Activated CD4-positive, alpha-beta memory T cell treated with anti-CD3 and anti-CD28 coated beads, Interleukin-2, amount 10 ng/mL, durations not matched to agents 7 days and 5 days (primary cell): ENCODE data around the gene HNRNPDL. TPM values are rescaled to one million over a fixed set of nuclear protein-coding genes. Genes with fewer than 3 reads are reported as not detected.
"Not testable (repeated sequence)": the region's sequence is repeated elsewhere in the genome, so short reads cannot be mapped to it uniquely, and the experiment has no call there.

Experiments
- CTCF ChIA-PET: fragments of 350-600 bp; sonication (Branson Sonifier 250); formaldehyde crosslinking; loops from one replicate; lab custom pipeline; 2021; ENCODE audit warnings: antibody characterized with exemption, inconsistent platforms; lab: Charles Lee
- POLR2A ChIA-PET: fragments of 350-600 bp; sonication (Branson Sonifier 250); formaldehyde crosslinking; loops from one replicate; lab custom pipeline; 2021; ENCODE audit warnings: antibody characterized with exemption; lab: Charles Lee
- DNase-seq: peaks from one replicate; pipeline ENCODE4 v3.0.0-alpha.2; 2020
- H3K27ac Mint-ChIP-seq: one replicate; pipeline ENCODE4 v1.8.0; 2021; ENCODE audit warnings: mild to moderate bottlenecking, mixed read lengths
- H3K27me3 Mint-ChIP-seq: one replicate; pipeline ENCODE4 v1.8.0; 2021; ENCODE audit warnings: mixed read lengths
- H3K36me3 Mint-ChIP-seq: one replicate; pipeline ENCODE4 v1.8.0; 2021; ENCODE audit warnings: low read depth, mixed read lengths
- H3K4me1 Mint-ChIP-seq: one replicate; pipeline ENCODE4 v1.8.0; 2021; ENCODE audit warnings: mixed read lengths
- H3K4me3 Mint-ChIP-seq: one replicate; pipeline ENCODE4 v1.8.0; 2021; ENCODE audit warnings: mild to moderate bottlenecking, mixed read lengths
- H3K9me3 Mint-ChIP-seq: one replicate; pipeline ENCODE4 v1.8.0; 2021; ENCODE audit warnings: mixed read lengths
- total RNA-seq, 2 experiments: library from RNA; stranded (reverse); gene quantifications; one replicate each; pipeline ENCODE4 v1.2.3, GENCODE V29; 2021

Gene HNRNPDL
- total RNA-seq, 2 experiments from 2014 or later, result 291 to 295 TPM

GRCh38 chr4:82415061-82415460, 15.2 kb downstream of the HNRNPDL start:
- H3K4me3 Mint-ChIP-seq, H3K36me3 Mint-ChIP-seq, H3K27ac Mint-ChIP-seq, DNase-seq, H3K9me3 Mint-ChIP-seq, H3K4me1 Mint-ChIP-seq, CTCF ChIA-PET: not testable (repeated sequence)
- peaks cover 24% of the 10 kb centered on the region for H3K27me3 Mint-ChIP-seq
- POLR2A ChIA-PET, result interaction anchor here (1.3 to 2.7 kb wide), 3 partner anchors 9 to 43 kb away, joined by 3 to 15 read pairs (median 7); partner anchors contain the start of gene HNRNPDL

- Mint-ChIP-seq H3K27ac (no peak overlapping the region), H3K9me3 (no peaks in the 10 kb centered on the region), H3K27me3 (peaks cover 6% of the 10 kb centered on the region), H3K4me1 (no peaks in the 10 kb centered on the region), H3K4me3 (no peak overlapping the region), H3K36me3 (no peaks in the 10 kb centered on the region)
- no peak for DNase-seq
- ChIA-PET POLR2A (no interaction called here), CTCF (no interaction called here)
Measured at GRCh38 chr4:82403725-82404124, 26.5 kb downstream of the HNRNPDL start.

DNA sequence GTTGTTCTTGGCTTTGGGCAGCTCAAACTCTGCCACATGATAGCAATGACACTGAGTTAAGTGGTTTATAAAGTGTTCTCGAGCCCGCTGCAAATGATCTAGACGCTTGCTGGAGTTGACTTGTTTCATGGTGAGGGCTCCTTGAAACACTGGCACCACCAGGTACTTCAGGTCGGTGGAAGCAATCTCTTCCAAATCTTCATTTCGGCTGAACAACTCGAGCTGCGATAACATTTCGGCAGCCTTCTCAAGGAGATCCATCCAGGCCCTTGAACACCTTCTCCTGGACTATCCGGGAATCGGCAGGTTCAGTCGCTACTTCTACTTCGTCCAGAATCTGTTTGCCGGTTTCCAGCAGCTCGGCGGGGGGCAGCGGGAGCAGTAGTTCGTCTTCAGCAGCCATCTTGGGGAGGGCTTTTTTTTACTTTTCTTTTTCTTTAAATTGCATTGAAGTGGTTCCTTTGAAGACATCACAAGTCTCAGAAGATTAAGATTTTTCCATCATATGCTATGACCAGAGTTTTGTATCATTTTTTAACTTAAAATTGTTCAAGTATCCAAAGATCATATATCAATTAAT, 28.0 kb downstream of the HNRNPDL start:
- no peak for DNase-seq
- Mint-ChIP-seq H3K4me3 (no peak overlapping the region), H3K9me3 (no peaks in the 10 kb centered on the region), H3K36me3 (no peaks in the 10 kb centered on the region), H3K27me3 (peaks cover 8% of the 10 kb centered on the region), H3K27ac (no peak overlapping the region), H3K4me1 (no peaks in the 10 kb centered on the region)
- CTCF ChIA-PET, result no interaction called here
- POLR2A ChIA-PET, result no interaction called here

GRCh38 chr4:82401600-82401999, 28.7 kb downstream of the HNRNPDL start:
- Mint-ChIP-seq H3K9me3 (no peaks in the 10 kb centered on the region), H3K4me3 (no peak overlapping the region), H3K4me1 (no peaks in the 10 kb centered on the region), H3K27me3 (peaks cover 8% of the 10 kb centered on the region), H3K36me3 (no peaks in the 10 kb centered on the region), H3K27ac (no peak overlapping the region)
- DNase-seq, result no peak
- ChIA-PET POLR2A (no interaction called here), CTCF (no interaction called here)

DNA sequence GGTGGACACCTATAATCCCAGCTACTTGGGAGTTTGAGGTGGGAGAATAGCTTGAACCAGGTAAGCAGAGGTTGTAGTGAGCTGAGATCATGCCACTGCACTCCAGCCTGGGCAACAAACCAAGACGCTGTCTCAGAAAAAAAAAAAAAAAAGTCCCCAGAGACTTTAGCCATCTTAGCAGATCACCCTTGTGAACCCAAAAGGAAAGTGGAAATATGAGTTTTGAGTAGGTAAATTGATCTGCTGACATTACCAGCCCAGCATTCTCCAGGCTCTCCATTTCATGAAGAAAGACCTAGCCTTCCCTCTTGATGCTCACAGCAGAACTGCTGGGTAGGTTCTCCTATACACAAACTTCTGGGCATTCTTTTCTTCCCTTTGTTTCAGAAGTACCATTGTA, 32.0 kb downstream of the HNRNPDL start:
- Mint-ChIP-seq H3K27me3 (peaks cover 8% of the 10 kb centered on the region), H3K9me3 (no peaks in the 10 kb centered on the region), H3K4me3 (no peak overlapping the region), H3K4me1 (no peaks in the 10 kb centered on the region), H3K36me3 (no peaks in the 10 kb centered on the region), H3K27ac (no peak overlapping the region)
- CTCF ChIA-PET, result interaction anchor here (0.6 kb wide), 1 partner anchor 11 kb away, joined by 3 read pairs; no protein-coding TSS in a partner anchor
- DNase-seq, result no peak
- POLR2A ChIA-PET, result interaction anchor here (1.8 kb wide), 1 partner anchor 13 kb away, joined by 5 read pairs; no protein-coding TSS in a partner anchor

DNA sequence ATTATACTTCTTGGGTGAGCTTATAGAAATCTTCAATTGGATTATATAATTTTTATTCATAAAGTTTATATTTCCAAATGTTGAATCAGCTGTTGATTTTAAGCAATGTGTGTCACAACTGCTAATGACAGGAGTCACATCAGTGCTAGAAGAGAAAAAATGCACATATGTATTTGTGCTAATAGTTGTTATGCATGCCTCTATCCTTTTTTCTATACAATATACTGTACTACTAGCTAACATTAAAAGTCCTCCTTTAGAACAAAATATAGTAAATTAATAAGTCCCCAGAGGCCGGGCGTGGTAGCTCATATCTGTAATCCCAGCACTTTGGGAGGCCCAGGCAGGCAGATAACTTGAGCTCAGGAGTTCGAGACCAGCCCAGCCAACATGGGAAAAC, 32.7 kb downstream of the HNRNPDL start:
- Mint-ChIP-seq H3K9me3 (no peaks in the 10 kb centered on the region), H3K4me1 (no peaks in the 10 kb centered on the region), H3K4me3 (no peak overlapping the region), H3K27ac (no peak overlapping the region), H3K27me3 (peaks cover 8% of the 10 kb centered on the region), H3K36me3 (no peaks in the 10 kb centered on the region)
- POLR2A ChIA-PET, result interaction anchor here (1.3 to 1.8 kb wide), 2 partner anchors 12 to 23 kb away, joined by 3 to 5 read pairs; partner anchors contain the start of gene HNRNPD
- CTCF ChIA-PET, result interaction anchor here (0.6 to 0.7 kb wide), 4 partner anchors 11 to 1046 kb away, joined by 3 read pairs; no protein-coding TSS in a partner anchor
- DNase-seq, result no peak

GRCh38 chr4:82394896-82395295, 35.4 kb downstream of the HNRNPDL start:
- no peaks in the 10 kb centered on the region for H3K4me1 Mint-ChIP-seq
- peaks cover 3% of the 10 kb centered on the region for H3K27me3 Mint-ChIP-seq
- no peak overlapping the region for H3K4me3 Mint-ChIP-seq
- CTCF ChIA-PET, result interaction anchor here (0.6 to 2.4 kb wide), 2 partner anchors 14 to 35 kb away, joined by 3 to 5 read pairs; no protein-coding TSS in a partner anchor
- POLR2A ChIA-PET, result interaction anchor here (1.1 kb wide), 1 partner anchor 35 kb away, joined by 3 read pairs; no protein-coding TSS in a partner anchor
- no peaks in the 10 kb centered on the region for H3K36me3 Mint-ChIP-seq
- no peak for DNase-seq
- no peak overlapping the region for H3K27ac Mint-ChIP-seq
- H3K9me3 Mint-ChIP-seq, result no peaks in the 10 kb centered on the region

GRCh38 chr4:82390061-82390460, 40.2 kb downstream of the HNRNPDL start:
- not testable (repeated sequence) for H3K27me3 Mint-ChIP-seq, H3K27ac Mint-ChIP-seq, DNase-seq, H3K36me3 Mint-ChIP-seq, H3K4me3 Mint-ChIP-seq, H3K9me3 Mint-ChIP-seq, H3K4me1 Mint-ChIP-seq
- POLR2A ChIA-PET, result interaction anchor here (0.7 to 0.8 kb wide), 2 partner anchors 10 to 16 kb away, joined by 3 read pairs; partner anchors contain the start of gene HNRNPD
- CTCF ChIA-PET, result interaction anchor here (1.2 kb wide), 1 partner anchor 28 kb away, joined by 3 read pairs; no protein-coding TSS in a partner anchor

DNA sequence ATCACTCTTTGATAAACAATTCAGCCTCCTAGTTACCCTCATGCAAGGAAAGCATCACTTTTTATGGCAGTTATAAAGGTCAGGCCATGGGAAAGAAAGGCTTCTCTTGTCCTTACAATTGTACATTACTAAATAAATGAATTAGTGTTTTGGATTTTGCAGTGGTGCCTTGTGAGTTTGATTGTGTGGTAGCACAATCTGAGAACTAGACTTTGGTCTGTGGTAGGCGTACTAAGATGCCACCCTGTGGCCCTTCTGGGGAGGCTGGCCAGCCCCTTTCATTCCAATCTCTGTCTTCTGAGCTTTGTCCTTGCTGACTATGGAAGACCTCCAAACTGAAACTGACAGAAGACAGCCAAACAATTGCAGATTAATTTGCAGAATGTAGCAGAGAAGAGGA, 41.9 kb downstream of the HNRNPDL start:
- peaks cover 5% of the 10 kb centered on the region for H3K36me3 Mint-ChIP-seq
- H3K4me1 Mint-ChIP-seq, result no peaks in the 10 kb centered on the region
- ChIA-PET POLR2A (no interaction called here), CTCF (no interaction called here)
- no peak for DNase-seq
- peaks cover 2% of the 10 kb centered on the region for H3K9me3 Mint-ChIP-seq
- H3K4me3 Mint-ChIP-seq, result no peak overlapping the region
- H3K27me3 Mint-ChIP-seq, result peaks cover 4% of the 10 kb centered on the region
- no peak overlapping the region for H3K27ac Mint-ChIP-seq

- H3K36me3 Mint-ChIP-seq, H3K9me3 Mint-ChIP-seq, H3K27me3 Mint-ChIP-seq, DNase-seq, H3K4me3 Mint-ChIP-seq, H3K27ac Mint-ChIP-seq, H3K4me1 Mint-ChIP-seq: not testable (repeated sequence)
- ChIA-PET POLR2A (interaction anchor here (1.2 kb wide), 2 partner anchors 11 to 37 kb away, joined by 4 to 5 read pairs; no protein-coding TSS in a partner anchor), CTCF (interaction anchor here (1.0 kb wide), 1 partner anchor 24 kb away, joined by 3 read pairs; no protein-coding TSS in a partner anchor)
Measured at GRCh38 chr4:82386312-82386711, 44.0 kb downstream of the HNRNPDL start.

DNA sequence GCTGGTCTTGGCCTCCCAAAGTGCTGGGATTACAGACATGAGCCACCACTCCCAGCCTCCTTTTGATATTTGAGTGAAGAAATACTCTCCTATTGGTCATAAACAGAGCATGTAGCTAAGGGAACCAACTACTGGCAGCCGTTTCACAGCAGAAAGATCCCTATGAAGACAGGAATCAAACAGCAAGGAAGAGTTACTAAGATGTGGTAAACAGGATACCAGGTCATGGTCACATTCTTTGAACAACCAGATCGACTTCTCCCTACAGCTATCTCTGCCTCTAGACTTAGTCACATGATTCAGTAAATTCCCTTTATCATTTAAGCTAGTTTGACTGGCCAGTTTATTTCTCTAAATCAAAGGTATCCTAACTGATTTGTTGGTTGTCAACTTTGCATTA, 47.5 kb downstream of the HNRNPDL start:
- CTCF ChIA-PET, result no interaction called here
- DNase-seq, result no peak
- no peak overlapping the region for H3K27ac Mint-ChIP-seq
- H3K36me3 Mint-ChIP-seq, result peaks cover 23% of the 10 kb centered on the region
- no peak overlapping the region for H3K4me3 Mint-ChIP-seq
- H3K4me1 Mint-ChIP-seq, result peaks cover 2% of the 10 kb centered on the region
- POLR2A ChIA-PET, result interaction anchor here (0.9 to 2.0 kb wide), 3 partner anchors 10 to 40 kb away, joined by 3 to 6 read pairs (median 3); no protein-coding TSS in a partner anchor
- peaks cover 4% of the 10 kb centered on the region for H3K27me3 Mint-ChIP-seq
- peaks cover 2% of the 10 kb centered on the region for H3K9me3 Mint-ChIP-seq

- no peak overlapping the region for H3K4me3 Mint-ChIP-seq
- no peak for DNase-seq
- peaks cover 28% of the 10 kb centered on the region for H3K36me3 Mint-ChIP-seq
- CTCF ChIA-PET, result interaction anchor here (1.6 kb wide), 1 partner anchor 13 kb away, joined by 5 read pairs; no protein-coding TSS in a partner anchor
- H3K27me3 Mint-ChIP-seq, result peaks cover 4% of the 10 kb centered on the region
- POLR2A ChIA-PET, result interaction anchor here (0.8 to 1.4 kb wide), 2 partner anchors 10 to 16 kb away, joined by 3 to 5 read pairs; no protein-coding TSS in a partner anchor
- peaks cover 2% of the 10 kb centered on the region for H3K9me3 Mint-ChIP-seq
- H3K27ac Mint-ChIP-seq, result no peak overlapping the region
- peaks cover 6% of the 10 kb centered on the region for H3K4me1 Mint-ChIP-seq
Measured at GRCh38 chr4:82381661-82382296, 48.5 kb downstream of the HNRNPDL start.

DNA sequence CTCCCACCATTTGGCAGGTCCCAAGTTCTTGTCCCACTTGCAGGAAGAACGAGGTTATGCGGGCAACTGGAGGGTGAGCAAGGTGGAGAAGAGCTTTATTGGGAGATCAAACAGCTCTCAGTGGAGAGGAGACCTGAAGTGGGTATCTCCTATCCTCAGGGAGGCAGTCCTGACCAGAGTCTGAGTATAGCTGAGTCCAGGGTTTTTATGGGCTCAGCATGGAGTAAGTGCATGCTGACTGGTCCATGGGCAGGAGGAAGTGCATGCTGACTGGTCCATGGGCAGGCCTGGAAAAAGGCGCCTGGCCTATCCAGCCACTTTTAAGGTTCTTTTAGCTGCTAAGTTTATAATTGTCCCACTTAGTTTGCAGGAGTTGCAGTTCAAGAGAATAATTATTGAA, 49.0 kb downstream of the HNRNPDL start:
- Mint-ChIP-seq H3K4me1 (peaks cover 10% of the 10 kb centered on the region), H3K36me3 (peaks cover 32% of the 10 kb centered on the region), H3K27ac (no peak overlapping the region), H3K27me3 (peaks cover 4% of the 10 kb centered on the region), H3K4me3 (no peak overlapping the region), H3K9me3 (peaks cover 2% of the 10 kb centered on the region)
- no peak for DNase-seq
- ChIA-PET POLR2A (interaction anchor here (0.8 to 1.4 kb wide), 2 partner anchors 10 to 16 kb away, joined by 3 to 5 read pairs; no protein-coding TSS in a partner anchor), CTCF (interaction anchor here (1.6 kb wide), 1 partner anchor 14 kb away, joined by 5 read pairs; no protein-coding TSS in a partner anchor)
